IPS-15b (cell line): ENCODE data around the gene GAS2L1.

Experiments used
- H3K27me3 ChIP-seq: one replicate; pipeline ENCODE4 v1.6.1; 2013; ENCODE audit warnings: low read length; ENCODE audit not compliant: control insufficient read depth, insufficient read depth
- H3K36me3 ChIP-seq: one replicate; pipeline ENCODE4 v1.6.1; 2013; ENCODE audit warnings: low read length; ENCODE audit not compliant: control insufficient read depth, insufficient read depth
- H3K4me1 ChIP-seq: one replicate; pipeline ENCODE4 v1.6.1; 2013; ENCODE audit warnings: mild to moderate bottlenecking, low read length; ENCODE audit not compliant: control insufficient read depth, insufficient read depth
- H3K4me3 ChIP-seq: one replicate; pipeline ENCODE4 v1.5.1; 2013; ENCODE audit warnings: low read depth, low read length
- H3K9ac ChIP-seq: one replicate; pipeline ENCODE4 v1.6.1; 2013; ENCODE audit warnings: low read depth, mild to moderate bottlenecking, low read length
- H3K9me3 ChIP-seq: one replicate; pipeline ENCODE4 v1.6.1; 2013; ENCODE audit warnings: mild to moderate bottlenecking, low read length; ENCODE audit not compliant: control insufficient read depth, insufficient read depth

Gene GAS2L1

DNA sequence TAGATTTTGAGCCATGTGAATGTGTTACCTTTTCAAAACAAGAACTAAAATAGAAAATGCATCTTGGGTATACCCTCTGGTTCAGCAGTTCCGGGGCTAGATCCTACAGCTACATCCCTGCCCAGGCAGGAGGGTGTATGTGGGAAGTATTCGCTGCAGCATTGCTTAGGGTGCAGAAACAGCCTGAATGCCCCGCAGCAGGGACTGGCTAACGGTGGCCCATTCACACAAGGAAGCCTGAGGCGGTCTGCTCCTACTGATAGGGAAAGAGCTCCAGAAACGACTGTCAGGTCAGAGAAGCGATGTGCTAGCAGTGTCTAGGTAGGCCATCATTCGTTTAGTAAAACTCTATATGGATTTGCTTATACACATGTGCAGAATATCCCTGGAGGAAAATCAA, 18.9 kb downstream of the GAS2L1 start:
- H3K4me3 ChIP-seq: no peak overlapping the region
- peaks cover 36% of the 10 kb centered on the region for H3K36me3 ChIP-seq
- H3K4me1 ChIP-seq: no peaks in the 10 kb centered on the region
- no peak overlapping the region for H3K9ac ChIP-seq
- no peaks in the 10 kb centered on the region for H3K27me3 ChIP-seq
- no peaks in the 10 kb centered on the region for H3K9me3 ChIP-seq

DNA sequence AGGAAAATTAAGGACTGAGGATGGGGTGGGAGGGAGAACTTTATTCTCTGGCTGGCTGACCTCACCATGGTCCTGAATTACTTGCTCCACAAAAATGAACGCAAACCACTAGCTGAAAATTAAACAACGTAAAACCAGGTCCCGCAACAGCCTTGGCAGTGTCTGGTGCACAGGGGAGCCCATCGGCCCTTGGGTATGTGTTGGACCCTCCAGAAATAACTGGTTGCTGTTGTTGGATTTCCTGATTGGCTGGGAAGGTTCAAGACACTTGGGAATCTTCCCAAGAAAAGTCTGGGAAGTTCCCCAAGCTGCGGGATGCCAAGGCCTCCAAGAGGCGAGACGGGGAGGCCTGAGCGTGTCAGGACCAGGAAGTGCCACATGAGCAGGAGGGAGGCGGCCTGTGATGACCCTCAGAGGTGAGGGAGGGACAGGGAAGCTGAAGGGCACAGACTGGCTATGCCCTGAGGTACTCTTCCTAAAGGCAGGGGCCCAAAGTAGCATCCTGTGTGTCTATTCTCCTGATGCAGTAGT, 19.4 kb downstream of the GAS2L1 start:
- no peaks in the 10 kb centered on the region for H3K27me3 ChIP-seq
- H3K36me3 ChIP-seq: peaks cover 40% of the 10 kb centered on the region
- H3K4me1 ChIP-seq: no peaks in the 10 kb centered on the region
- H3K9ac ChIP-seq: no peak overlapping the region
- H3K4me3 ChIP-seq: no peak overlapping the region
- no peaks in the 10 kb centered on the region for H3K9me3 ChIP-seq

DNA sequence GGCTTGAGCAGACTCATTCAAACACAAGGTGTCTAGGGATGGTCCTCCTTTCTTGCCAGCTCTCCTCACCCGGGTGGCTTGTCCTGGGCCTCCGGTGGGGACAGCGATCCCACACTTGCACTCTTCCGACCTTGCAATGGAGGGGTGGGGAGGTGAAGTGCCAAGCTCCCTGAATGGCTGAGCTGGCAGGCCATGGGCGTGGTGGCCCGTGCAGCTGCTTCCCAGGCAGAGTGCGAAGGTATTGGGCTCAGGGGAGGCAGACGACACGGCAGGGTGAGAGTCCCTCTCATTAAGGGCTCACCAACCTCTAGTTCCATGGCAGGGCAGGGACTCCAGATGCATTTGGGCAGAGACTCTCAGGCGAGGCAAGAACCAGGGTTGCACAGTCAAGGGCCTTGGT, 20.0 kb downstream of the GAS2L1 start:
- Histone ChIP-seq H3K4me3 (no peak overlapping the region), H3K4me1 (no peaks in the 10 kb centered on the region), H3K27me3 (no peaks in the 10 kb centered on the region), H3K9me3 (no peaks in the 10 kb centered on the region), H3K36me3 (peaks cover 43% of the 10 kb centered on the region), H3K9ac (no peak overlapping the region)

DNA sequence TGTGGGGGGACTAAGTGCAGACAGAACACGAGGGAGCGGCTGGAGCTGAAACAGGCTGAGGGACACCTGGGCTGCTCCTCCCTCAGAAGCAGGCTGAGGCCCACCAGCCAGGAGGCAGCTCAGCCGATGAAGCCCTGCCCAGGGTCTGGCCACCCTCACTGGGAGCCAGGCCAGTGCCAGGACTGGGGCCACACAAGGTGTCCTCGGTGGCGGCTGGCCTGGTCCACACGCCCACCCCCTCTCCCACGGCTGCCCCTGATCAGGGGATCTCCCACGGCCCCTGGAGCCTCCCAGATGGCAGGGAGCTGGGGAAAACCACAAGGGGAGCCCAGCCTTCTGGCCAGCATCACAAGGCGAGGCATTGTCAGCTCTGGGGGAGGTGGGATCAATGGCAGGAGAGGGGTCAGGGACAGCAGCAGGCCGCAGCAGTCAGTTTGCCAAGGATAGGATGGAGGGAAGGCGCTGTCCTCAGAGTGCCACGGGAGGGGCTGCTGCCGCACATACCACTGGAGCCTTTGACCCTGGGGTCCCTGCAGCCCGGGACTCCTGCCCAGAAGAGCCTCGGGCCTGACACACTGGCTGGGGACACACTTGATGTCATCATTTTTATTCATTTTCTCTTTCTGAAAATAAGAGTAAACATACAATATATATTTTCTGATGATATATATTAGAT, 20.8 kb downstream of the GAS2L1 start:
- no peaks in the 10 kb centered on the region for H3K27me3 ChIP-seq
- no peak overlapping the region for H3K9ac ChIP-seq
- H3K4me3 ChIP-seq: no peak overlapping the region
- no peaks in the 10 kb centered on the region for H3K4me1 ChIP-seq
- no peaks in the 10 kb centered on the region for H3K9me3 ChIP-seq
- H3K36me3 ChIP-seq: peaks cover 43% of the 10 kb centered on the region

DNA sequence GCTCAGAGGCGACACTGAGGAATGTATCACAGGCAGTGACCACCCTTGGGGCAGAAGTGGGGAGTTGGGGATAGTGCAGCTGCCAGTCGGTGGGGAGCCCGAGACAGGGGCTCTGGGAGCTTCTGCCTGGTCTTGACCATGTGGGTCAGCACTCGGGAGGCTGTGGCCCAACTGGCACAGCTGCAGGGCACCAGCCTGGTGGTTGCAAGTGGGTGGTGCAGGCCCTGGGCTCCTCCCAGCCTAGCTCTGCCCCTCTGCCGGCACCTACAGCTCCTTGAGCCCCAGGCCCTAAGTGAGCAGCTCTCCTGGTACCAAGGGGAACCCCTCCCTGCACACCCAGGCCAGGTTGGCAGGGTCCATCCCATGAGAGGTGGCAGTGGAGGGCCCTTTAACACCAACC, 21.6 kb downstream of the GAS2L1 start:
- no peaks in the 10 kb centered on the region for H3K27me3 ChIP-seq
- H3K36me3 ChIP-seq: peaks cover 50% of the 10 kb centered on the region
- H3K4me1 ChIP-seq: no peaks in the 10 kb centered on the region
- H3K9ac ChIP-seq: no peak overlapping the region
- H3K4me3 ChIP-seq: no peak overlapping the region
- H3K9me3 ChIP-seq: no peaks in the 10 kb centered on the region

DNA sequence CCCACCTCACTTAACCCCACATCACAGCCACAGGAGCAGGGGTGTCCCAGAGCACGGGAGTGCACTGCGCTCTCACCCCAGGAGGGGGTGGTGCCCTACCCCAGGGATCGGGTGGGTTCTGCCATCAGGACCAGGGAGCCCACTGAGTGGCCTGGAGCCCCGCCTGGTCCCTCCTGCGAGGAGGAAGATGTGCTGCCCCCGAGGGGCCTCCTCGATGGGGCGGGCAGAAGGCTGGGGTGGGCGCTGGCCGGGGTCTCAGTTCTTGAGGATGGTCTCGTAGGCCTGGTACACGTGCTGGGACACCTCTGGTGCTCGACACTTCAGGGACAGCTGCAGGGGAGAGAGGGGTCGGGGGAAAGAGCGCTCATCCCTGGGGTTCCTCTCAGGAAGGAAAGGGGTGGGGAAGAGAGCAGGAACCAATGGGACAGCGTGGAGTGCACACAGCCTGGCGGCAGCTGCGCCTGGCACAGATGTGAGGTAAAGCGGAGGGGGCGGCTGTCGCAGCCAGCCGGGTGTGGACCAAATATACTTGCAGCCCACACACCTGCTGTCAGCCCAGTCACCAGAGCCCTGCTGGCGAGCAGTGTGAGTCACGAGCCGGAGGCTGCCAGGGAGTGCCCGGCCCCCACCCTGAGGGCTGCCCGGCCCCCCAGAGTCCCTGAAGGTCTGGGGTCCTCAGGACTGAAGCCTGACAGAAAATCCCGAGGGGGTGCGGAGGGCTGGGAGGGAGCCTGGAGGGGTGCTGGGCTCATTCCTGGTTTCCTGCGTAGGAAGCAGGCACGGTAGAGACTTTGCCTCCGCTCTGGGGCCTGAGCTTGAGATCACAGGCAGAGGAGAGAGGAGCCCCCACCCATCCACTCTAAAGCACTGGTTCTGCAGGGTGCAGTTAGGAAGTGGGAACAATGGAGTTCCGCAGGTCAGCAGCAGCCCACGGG, 22.4 kb downstream of the GAS2L1 start:
- Histone ChIP-seq H3K9ac (no peak overlapping the region), H3K27me3 (no peaks in the 10 kb centered on the region), H3K9me3 (no peaks in the 10 kb centered on the region), H3K36me3 (peaks cover 54% of the 10 kb centered on the region), H3K4me3 (no peak overlapping the region), H3K4me1 (no peaks in the 10 kb centered on the region)

DNA sequence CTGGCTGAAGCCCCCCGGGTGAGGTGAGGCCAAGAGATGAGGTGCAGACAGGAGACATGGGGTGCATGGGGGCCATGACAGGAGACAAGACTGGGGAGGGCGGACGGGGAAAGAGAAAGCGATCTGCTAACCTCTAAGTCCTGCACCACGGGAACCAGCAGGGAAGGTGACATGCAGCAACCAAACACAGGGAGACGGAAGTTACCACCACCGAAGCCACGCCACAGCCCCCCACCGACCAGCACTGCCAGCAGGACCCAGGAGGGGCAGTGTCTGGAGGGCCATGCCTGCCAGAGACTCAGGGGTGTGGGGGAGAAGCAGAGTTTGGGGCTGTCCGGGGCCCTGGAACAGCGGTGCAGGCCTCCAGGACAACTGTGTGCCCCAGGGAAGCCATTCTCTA, 23.1 kb downstream of the GAS2L1 start:
- Histone ChIP-seq H3K9me3 (no peaks in the 10 kb centered on the region), H3K4me1 (no peaks in the 10 kb centered on the region), H3K36me3 (peaks cover 60% of the 10 kb centered on the region), H3K9ac (no peak overlapping the region), H3K4me3 (no peak overlapping the region), H3K27me3 (no peaks in the 10 kb centered on the region)

DNA sequence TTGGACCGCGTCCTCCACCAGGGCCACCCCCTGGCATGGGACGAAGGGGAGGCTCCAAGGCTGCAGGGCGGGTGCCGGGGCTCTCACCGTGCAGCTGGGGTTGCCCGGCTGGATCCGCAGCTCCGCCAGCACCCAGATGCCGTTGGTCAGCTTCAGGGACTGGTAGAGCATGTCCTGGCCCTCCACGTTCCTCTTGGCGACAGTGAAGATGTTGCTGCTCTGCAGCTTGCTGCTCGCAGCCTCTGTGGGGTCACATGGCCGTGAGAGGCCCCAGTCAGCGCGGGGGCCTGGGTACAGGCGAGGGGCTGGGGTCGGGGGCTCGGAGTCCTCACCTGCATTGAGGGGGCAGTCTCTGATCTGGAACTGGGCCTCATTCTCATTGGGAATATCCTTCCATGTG, 23.8 kb downstream of the GAS2L1 start:
- Histone ChIP-seq H3K9me3 (no peaks in the 10 kb centered on the region), H3K27me3 (no peaks in the 10 kb centered on the region), H3K9ac (no peak overlapping the region), H3K4me1 (no peaks in the 10 kb centered on the region), H3K36me3 (peaks cover 60% of the 10 kb centered on the region), H3K4me3 (no peak overlapping the region)

DNA sequence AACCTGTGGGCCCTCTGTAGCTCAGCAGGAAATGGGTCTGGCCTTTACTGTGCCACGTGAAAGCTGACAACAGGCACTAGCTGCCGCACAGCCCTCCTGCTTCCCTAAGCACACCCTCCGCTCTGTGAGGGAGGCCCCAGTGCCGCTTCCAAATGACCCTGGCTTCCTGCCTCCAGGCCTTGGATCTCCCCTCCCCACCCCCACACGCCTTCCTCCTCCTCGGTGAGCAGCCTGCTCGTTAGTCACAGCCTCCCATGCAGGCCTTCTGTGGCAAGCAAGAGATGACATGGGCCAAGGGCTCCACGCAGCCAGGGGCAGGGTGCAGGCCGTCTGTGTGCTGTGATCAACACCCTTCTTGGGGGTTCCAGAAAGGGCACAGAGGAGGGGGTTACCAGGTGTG, 24.3 kb downstream of the GAS2L1 start:
- no peaks in the 10 kb centered on the region for H3K4me1 ChIP-seq
- H3K27me3 ChIP-seq: no peaks in the 10 kb centered on the region
- peaks cover 65% of the 10 kb centered on the region for H3K36me3 ChIP-seq
- H3K9ac ChIP-seq: no peak overlapping the region
- no peak overlapping the region for H3K4me3 ChIP-seq
- H3K9me3 ChIP-seq: no peaks in the 10 kb centered on the region

DNA sequence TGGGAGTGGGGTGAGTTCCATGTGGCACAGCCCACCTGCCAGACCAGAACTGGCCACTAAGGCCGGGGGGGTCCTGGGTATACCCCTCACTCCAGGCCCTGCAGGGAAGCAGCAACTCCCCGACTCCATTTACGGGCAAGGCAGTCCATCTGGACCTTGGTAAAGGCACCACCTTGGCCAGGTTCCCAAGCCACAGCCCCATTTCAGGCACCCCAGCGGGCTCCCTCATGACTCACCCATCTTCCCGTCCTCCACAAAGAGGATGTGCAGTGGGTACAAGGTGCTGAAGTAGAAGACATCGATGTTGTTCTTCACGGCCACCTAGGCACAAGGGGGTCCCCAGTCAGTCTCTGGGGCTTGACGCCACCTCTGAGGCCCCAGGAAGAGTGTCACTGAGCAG, 24.8 kb downstream of the GAS2L1 start:
- Histone ChIP-seq H3K36me3 (peaks cover 67% of the 10 kb centered on the region), H3K9me3 (no peaks in the 10 kb centered on the region), H3K4me1 (no peaks in the 10 kb centered on the region), H3K27me3 (no peaks in the 10 kb centered on the region), H3K9ac (no peak overlapping the region), H3K4me3 (no peak overlapping the region)

DNA sequence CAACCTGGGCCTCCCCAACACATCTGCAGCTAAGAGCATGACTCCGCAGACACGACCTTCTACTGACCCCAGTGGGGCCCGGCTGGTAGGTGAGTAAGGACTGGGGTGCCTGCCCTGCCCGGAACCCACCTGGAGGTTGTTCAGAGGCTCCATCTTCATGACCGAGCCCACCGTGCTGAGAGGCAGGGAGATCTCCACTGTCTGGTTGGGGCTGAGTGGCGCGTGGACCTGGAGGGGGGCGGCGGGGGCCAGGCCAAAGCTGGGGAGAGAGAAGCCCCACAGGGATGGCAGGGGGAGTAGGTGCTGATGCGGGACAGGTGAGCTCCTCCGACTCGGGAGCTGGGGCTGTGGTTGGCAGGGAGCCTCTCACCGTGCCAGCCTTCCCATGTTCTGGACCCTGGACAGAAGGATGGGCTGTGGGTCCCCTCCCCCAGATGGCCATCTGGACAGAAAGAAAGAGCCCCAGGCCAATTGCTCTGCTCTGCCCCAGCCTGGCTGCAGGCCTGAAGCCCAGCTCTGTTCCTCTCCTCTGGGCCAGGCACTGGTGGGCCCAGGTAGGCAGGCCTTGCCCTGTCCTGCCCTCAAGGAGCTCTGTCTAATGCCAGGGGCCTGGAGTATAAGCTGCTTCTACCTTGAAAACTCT, 25.3 kb downstream of the GAS2L1 start:
- no peaks in the 10 kb centered on the region for H3K4me1 ChIP-seq
- no peak overlapping the region for H3K4me3 ChIP-seq
- no peak overlapping the region for H3K9ac ChIP-seq
- H3K27me3 ChIP-seq: no peaks in the 10 kb centered on the region
- peaks cover 62% of the 10 kb centered on the region for H3K36me3 ChIP-seq
- no peaks in the 10 kb centered on the region for H3K9me3 ChIP-seq
